Measurements from ENCODE around the gene CRABP2.

GRCh38 chr1:156652992-156653355 is 52.4 kb downstream of the CRABP2 start:
- TF ChIP-seq CTCF (IDR thresholded peaks at IDR 0.05; ENCODE audit: insufficient read depth, low read depth, low read length) = no peak
- no peak for TF ChIP-seq EZH2 (IDR thresholded peaks at IDR 0.05; ENCODE audit: insufficient read depth, low read length)

Data from astrocyte (in vitro differentiated cells and primary cell).